HL-60/S4 treated with phorbol 12-myristate 13-acetate at 8.2 ng/mL for 4 days and 3 days (cell line): ENCODE data around the gene NUDT3.
"Not testable (repeated sequence)": the region's sequence is repeated elsewhere in the genome, so short reads cannot be mapped to it uniquely, and the experiment has no call there.

Source experiments
- in situ Hi-C: fragments of 300-500 bp; cut with MboI; formaldehyde crosslinking; loops from 2 replicates; pipeline ENCODE4 v1.15.0; 2022; ENCODE audit warnings: low sequenced_read_pairs

The NUDT3 gene

GRCh38 chr6:34373511-34373910 is 19.0 kb downstream of the NUDT3 start:
- in situ Hi-C loops, result no loop called here

- in situ Hi-C loops, result not testable (repeated sequence)
These were observed 20.6 kb downstream of the NUDT3 start for GRCh38 chr6:34371865-34372264.

- in situ Hi-C loops, result no loop called here
These were observed 22.1 kb downstream of the NUDT3 start for GRCh38 chr6:34370361-34370760.

- in situ Hi-C loops, result no loop called here
These were observed 23.1 kb downstream of the NUDT3 start for GRCh38 chr6:34369385-34369784.

GRCh38 chr6:34366639-34366921 is 25.9 kb downstream of the NUDT3 start:
- in situ Hi-C loops, result no loop called here

GRCh38 chr6:34365781-34366638 is 26.5 kb downstream of the NUDT3 start:
- in situ Hi-C loops, result not testable (repeated sequence)

GRCh38 chr6:34363681-34364075 is 28.8 kb downstream of the NUDT3 start:
- in situ Hi-C loops, result not testable (repeated sequence)

GRCh38 chr6:34362909-34363680 is 29.4 kb downstream of the NUDT3 start:
- in situ Hi-C loops, result no loop called here

- in situ Hi-C loops, result no loop called here
These were observed 30.3 kb downstream of the NUDT3 start for GRCh38 chr6:34362176-34362575.

- in situ Hi-C loops, result no loop called here
These were observed 31.9 kb downstream of the NUDT3 start for GRCh38 chr6:34360556-34360955.

GRCh38 chr6:34359418-34360158 is 32.9 kb downstream of the NUDT3 start:
- in situ Hi-C loops, result no loop called here

- in situ Hi-C loops, result no loop called here
These were observed 34.0 kb downstream of the NUDT3 start for GRCh38 chr6:34358389-34358905.

- in situ Hi-C loops, result no loop called here
These were observed 34.5 kb downstream of the NUDT3 start for GRCh38 chr6:34357937-34358336.

GRCh38 chr6:34355889-34356288 is 36.6 kb downstream of the NUDT3 start:
- in situ Hi-C loops, result no loop called here

- in situ Hi-C loops, result not testable (repeated sequence)
These were observed 38.2 kb downstream of the NUDT3 start for GRCh38 chr6:34354230-34354629.

GRCh38 chr6:34353530-34353929 is 38.9 kb downstream of the NUDT3 start:
- in situ Hi-C loops, result not testable (repeated sequence)

GRCh38 chr6:34352305-34352937 is 40.0 kb downstream of the NUDT3 start:
- in situ Hi-C loops, result no loop called here

GRCh38 chr6:34350934-34351217 is 41.6 kb downstream of the NUDT3 start:
- in situ Hi-C loops, result no loop called here

GRCh38 chr6:34350137-34350933 is 42.1 kb downstream of the NUDT3 start:
- in situ Hi-C loops, result no loop called here

GRCh38 chr6:34349211-34349610 is 43.3 kb downstream of the NUDT3 start:
- in situ Hi-C loops, result no loop called here
